ENCODE results near the gene TLCD3B. TPM values are rescaled to one million over a fixed set of nuclear protein-coding genes. Genes with fewer than 3 reads are reported as not detected.
A peak's percentile ranks its signal among the peaks of the same experiment; 100 is the strongest.

TLCD3B gene
- total and polyA plus RNA-seq, 9 of the 15 experiments (the other 6 are each of a cell fraction or from before 2014, with no cell fraction given): 0.10 to 0.52 (median 0.23) TPM; not detected in 4

- peak overlapping the region in 1 of 2 experiments; percentile 50; a peak in 1 of 4 replicates for H3K9ac ChIP-seq (ENCODE audit: insufficient read depth in 1 of 2, low read depth in 2 of 2, low read length in 2 of 2)
- no peaks in the 10 kb centered on the region for H3K9me3 ChIP-seq (replicated peaks; ENCODE audit: control insufficient read depth, insufficient read depth, low read depth, low read length)
- POLR2A ChIA-PET: no interaction called here
- H3K9me1 ChIP-seq (ENCODE audit: control insufficient read depth, insufficient read depth, low read length): no peaks in the 10 kb centered on the region
- no peak for ATAC-seq
- H3K4me3 ChIP-seq: no peak overlapping the region
- 71% methylated on average over 3 of the region's 3 CpGs for WGBS (ENCODE audit: insufficient coverage, low coverage, missing lambda C conversion rate)
- H3K36me3 ChIP-seq (ENCODE audit: control insufficient read depth, insufficient read depth, low read length): 0 out of 3 replicates have a peak, but pooled peaks cover 5% of the 10 kb centered on the region
- no peak for DNase-seq (ENCODE audit: extremely low read depth in 1 of 4, low spot score in 3 of 4)
- no peaks in the 10 kb centered on the region for H3K27me3 ChIP-seq (ENCODE audit: control insufficient read depth in 2 of 2, insufficient read depth in 2 of 2, low read length in 2 of 2)
- H3K79me2 ChIP-seq (ENCODE audit: control insufficient read depth, insufficient read depth, low read length): peaks cover 14% of the 10 kb centered on the region; the same call in 2 of the 3 replicates
- CTCF ChIA-PET (ENCODE audit: low intra/inter-chr PET ratio): no interaction called here
- FAIRE-seq: no peak
- H3K4me1 ChIP-seq (replicated peaks in 1 of 2; ENCODE audit: control insufficient read depth in 2 of 2, insufficient read depth in 2 of 2, low read length in 2 of 2): peaks cover 19 to 32% of the 10 kb centered on the region in 2 experiments
- no peak overlapping the region for H3K4me2 ChIP-seq (ENCODE audit: insufficient read depth, low read length)
- intact Hi-C loops (cut with micrococcal nuclease) (no loop called here), in situ Hi-C loops (cut with MboI) (no loop called here)
- peak; percentile 36; the same call in 1 of the 2 replicates for TF ChIP-seq MAX (CRISPR knock-in tag; IDR thresholded peaks at IDR 0.05)
- no peak for TF ChIP-seq HNRNPL (IDR thresholded peaks at IDR 0.05; ENCODE audit: low read depth, low read length)
- no peak for TF ChIP-seq NFE2 (IDR thresholded peaks at IDR 0.05; ENCODE audit: low read depth)
- 0 out of 2 replicates have a peak, but pooled peaks have one; percentile 20 for TF ChIP-seq FOSL1 (tag; conservative IDR thresholded peaks at IDR 0.05)
- no peak for TF ChIP-seq ZNF717 (CRISPR knock-in tag; IDR thresholded peaks at IDR 0.05)
- TF ChIP-seq MCM3 (IDR thresholded peaks at IDR 0.05): no peak
- no peak for TF ChIP-seq NCOA2 (IDR thresholded peaks at IDR 0.05; ENCODE audit: partially characterized antibody in 2 of 2)
- no peak for TF ChIP-seq EP300 (IDR thresholded peaks at IDR 0.05; ENCODE audit: low read length)
- TF ChIP-seq FUS (optimal IDR thresholded peaks at IDR 0.05; ENCODE audit: low read depth, low read length): no peak
- no peak for TF ChIP-seq ZKSCAN3 (CRISPR knock-in tag; IDR thresholded peaks at IDR 0.05)
- TF ChIP-seq DDX20 (tag; IDR thresholded peaks at IDR 0.05; ENCODE audit: low read depth): no peak
- no peak for TF ChIP-seq ELF4 (CRISPR knock-in tag; IDR thresholded peaks at IDR 0.05)
- no peak overlapping the region for H2AFZ ChIP-seq (ENCODE audit: low read depth, low read length)
- peaks cover 4% of the 10 kb centered on the region; the same call in 1 of the 2 replicates for H4K20me1 ChIP-seq (replicated peaks; ENCODE audit: control insufficient read depth, insufficient read depth, low read length)
- BruUV-seq (replicated peaks): no TSS peak
- peak overlapping the region; percentile 3; the same call in 2 of the 3 replicates for H3K27ac ChIP-seq (ENCODE audit: extremely low read depth, low read depth, low read length)
Observed at GRCh38 chr16:30051518-30051917, 20.4 kb upstream of the TLCD3B start.

Data from K562 (cell line).